Cortex of kidney (tissue), 1 donor: ENCODE measurements around the gene SCP2.
"Not testable (repeated sequence)": the region's sequence is repeated elsewhere in the genome, so short reads cannot be mapped to it uniquely, and the experiment has no call there.

ENCODE experiments used
- DNase-seq: peaks from one replicate; lab custom pipeline; 2025; lab: John Stamatoyannopoulos, UW

Gene SCP2

GRCh38 chr1:52973841-52974240 lies 46.8 kb downstream of the SCP2 start:
- DNase-seq, result no peak

DNA sequence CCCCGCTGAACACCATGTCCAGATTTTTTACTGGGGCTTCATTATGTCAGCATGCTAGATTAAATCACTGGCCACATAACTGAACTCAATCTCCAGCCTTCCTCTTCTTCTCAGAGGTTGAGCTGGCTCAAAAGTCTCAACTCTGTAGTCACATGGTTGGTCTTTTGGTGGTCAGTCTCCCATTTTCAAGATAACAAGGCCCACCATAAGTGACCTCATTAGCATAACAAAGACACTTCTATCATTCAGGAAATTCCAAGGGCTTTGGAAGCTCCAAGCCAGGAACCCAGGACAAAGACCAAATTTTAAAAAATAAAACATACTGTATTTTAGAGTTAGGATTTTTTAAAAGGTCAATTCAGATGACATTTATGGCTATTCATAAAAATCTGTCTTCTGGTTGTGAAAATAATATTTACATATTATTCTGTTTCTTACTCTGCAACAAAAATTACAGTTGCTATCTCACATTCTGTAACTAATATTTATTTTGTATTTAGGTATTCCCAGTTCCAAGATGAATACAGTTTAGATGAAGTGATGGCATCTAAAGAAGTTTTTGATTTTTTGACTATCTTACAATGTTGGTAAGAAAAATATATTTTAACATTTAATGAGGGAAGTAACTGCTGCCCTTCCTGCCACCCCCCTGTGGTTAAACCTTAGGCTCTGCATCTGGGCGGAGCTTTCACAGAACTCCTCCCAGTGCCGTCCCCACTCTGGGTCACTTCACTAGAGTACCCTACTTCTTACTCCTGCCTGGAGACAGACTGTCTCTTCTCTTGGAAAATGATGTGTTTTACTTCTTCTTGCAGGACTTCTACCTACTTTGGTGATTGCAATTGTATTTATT lies 49.3 kb downstream of the SCP2 start:
- no peak for DNase-seq

GRCh38 chr1:52978045-52978444 lies 51.0 kb downstream of the SCP2 start:
- no peak for DNase-seq

- DNase-seq, result not testable (repeated sequence)
Observed at GRCh38 chr1:52992733-52993132, 65.7 kb downstream of the SCP2 start.

GRCh38 chr1:52994656-52995055 lies 67.6 kb downstream of the SCP2 start:
- DNase-seq, result no peak

GRCh38 chr1:52996653-52997052 lies 69.6 kb downstream of the SCP2 start:
- DNase-seq, result no peak

GRCh38 chr1:53001128-53001527 lies 74.1 kb downstream of the SCP2 start:
- no peak for DNase-seq

DNA sequence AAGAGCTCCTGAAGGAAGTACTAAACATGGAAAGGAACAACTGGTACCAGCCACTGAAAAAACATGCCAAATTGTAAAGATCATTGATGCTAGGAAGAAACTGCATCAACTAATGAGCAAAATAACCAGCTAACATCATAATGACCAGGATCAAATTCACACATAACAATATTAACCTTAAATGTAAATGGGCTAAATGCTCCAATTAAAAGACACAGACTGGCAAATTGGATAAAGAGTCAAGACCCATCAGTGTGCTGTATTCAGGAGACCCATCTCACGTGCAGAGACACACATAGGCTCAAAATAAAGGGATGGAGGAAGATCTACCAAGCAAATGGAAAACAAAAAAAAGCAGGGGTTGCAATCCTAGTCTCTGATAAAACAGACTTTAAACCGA lies 79.5 kb downstream of the SCP2 start:
- DNase-seq, result not testable (repeated sequence)

DNA sequence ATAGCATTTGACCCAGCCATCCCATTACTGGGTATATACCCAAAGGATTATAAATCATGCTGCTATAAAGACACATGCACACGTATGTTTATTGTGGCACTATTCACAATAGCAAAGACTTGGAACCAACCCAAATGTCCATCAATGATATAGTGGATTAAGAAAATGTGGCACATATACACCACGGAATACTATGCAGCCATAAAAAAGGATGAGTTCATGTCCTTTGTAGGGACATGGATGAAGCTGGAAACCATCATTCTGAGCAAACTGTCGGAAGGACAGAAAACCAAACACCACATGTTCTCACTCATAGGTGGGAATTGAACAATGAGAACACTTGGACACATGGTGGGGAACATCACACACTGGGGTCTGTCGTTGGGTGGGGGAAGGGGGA lies 83.2 kb downstream of the SCP2 start:
- not testable (repeated sequence) for DNase-seq

- DNase-seq, result no peak
Observed at GRCh38 chr1:53011175-53011574, 84.1 kb downstream of the SCP2 start.

DNA sequence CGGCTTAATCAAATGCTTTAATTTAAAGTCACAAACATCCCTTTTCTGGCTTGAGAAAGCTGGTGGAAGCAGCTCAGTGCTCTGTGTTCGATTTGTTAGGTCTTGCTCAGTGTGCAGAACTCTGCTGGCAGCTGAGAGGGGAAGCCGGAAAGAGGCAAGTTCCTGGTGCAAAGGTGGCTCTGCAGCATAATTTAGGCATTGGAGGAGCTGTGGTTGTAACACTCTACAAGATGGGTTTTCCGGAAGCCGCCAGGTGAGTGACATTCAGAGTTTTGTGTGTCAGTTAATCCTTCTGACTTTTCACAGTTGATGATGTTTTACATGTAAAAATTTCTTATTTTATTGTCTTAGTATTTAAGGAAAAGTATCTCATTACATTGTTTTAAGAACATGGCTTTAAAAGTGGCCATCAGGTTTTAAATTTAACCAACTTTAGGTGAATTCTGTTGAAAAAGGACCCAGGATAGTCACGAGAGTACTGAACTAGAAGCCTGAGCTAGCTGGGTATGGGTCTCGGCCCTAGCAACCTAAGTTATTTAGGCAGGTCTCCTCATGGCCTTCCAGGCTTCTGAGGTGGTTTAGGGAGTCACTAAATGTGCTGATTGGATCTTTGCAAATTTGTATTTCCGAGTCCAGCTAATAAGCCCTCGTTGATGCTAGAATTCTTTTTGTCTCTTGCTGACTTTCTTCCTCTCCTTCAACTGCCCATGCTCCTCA lies 87.9 kb downstream of the SCP2 start:
- DNase-seq, result no peak

- DNase-seq, result no peak
Observed at GRCh38 chr1:53015508-53015860, 88.4 kb downstream of the SCP2 start.

DNA sequence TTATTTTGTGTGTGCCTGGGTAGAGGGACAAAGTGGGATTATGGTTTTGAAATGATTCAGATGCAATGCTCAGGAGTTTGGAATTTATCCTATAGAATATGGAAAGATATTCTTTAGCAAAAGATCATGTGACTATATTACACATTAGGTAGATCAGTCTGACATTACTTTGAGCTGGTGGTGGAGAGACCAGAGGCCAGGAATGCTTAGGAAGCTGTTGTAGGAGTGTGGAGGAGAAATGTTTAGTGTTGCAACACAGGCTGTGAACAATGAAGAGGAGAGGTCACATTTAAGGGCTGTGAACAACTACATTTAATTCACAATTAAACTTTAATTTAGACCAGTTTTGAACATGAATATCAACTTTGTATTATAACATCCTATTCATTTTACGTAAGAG lies 89.6 kb downstream of the SCP2 start:
- DNase-seq, result no peak

- no peak for DNase-seq
Observed at GRCh38 chr1:53020588-53020987, 93.5 kb downstream of the SCP2 start.

GRCh38 chr1:53022179-53022578 lies 95.1 kb downstream of the SCP2 start:
- DNase-seq, result no peak

GRCh38 chr1:53023546-53023945 lies 96.5 kb downstream of the SCP2 start:
- no peak for DNase-seq

GRCh38 chr1:53024117-53024516 lies 97.0 kb downstream of the SCP2 start:
- DNase-seq, result no peak

GRCh38 chr1:53025034-53025768 lies 98.1 kb downstream of the SCP2 start:
- no peak for DNase-seq

- DNase-seq, result no peak
Observed at GRCh38 chr1:53025769-53026112, 98.7 kb downstream of the SCP2 start.

DNA sequence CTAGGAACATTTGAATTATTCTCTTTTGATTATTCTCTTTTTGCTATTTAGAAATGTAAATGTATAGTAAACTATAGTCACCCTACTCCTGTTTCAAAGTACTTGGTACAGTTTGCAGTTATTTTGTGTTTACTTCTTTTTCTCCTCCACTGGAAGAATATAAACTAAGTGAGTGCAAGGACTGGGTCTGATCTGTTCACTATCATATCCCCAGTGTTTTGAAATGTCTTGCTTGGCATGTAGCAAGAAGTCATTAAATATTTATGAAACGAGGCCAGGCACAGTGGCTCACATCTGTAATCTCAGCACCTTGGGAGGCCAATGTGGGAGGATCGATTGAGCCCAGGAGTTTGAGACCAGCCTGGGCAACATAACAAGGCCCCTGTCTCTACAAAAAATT lies 99.2 kb downstream of the SCP2 start:
- no peak for DNase-seq

DNA sequence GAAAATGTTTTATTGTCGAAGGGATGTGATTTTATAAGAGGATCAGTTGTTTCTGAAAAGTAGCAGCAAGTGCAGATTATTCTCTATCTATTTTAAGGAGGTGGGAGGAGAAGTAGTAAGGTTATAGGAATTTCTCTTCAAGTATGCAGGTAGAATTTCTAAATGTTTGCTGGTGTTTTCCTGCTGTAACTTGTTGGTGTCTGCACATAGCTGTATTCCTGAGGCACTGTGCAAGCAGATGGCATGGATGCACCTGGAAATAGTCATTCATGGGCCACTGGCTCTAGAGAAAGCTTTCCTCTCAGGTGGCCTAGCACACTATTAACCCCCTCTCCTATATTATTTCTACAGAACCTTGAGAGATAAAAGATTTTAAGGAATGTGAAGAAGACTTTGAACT lies 104.7 kb downstream of the SCP2 start:
- DNase-seq, result no peak

GRCh38 chr1:53037159-53037558 lies 110.1 kb downstream of the SCP2 start:
- DNase-seq, result no peak

GRCh38 chr1:53038566-53038965 lies 111.5 kb downstream of the SCP2 start:
- DNase-seq, result no peak
